H9 (cell line): ENCODE data around the gene RNLS. TPM values are rescaled to one million over a fixed set of nuclear protein-coding genes. Genes with fewer than 3 reads are reported as not detected.

Experiments used
- DNase-seq: peaks from one replicate; pipeline ENCODE4 v3.0.0-alpha.2; 2017
- H2AFZ ChIP-seq: one replicate; pipeline ENCODE4 v1.6.1; 2013; ENCODE audit warnings: mild to moderate bottlenecking, low read length, control low read depth, moderate library complexity
- H2AK5ac ChIP-seq: 2 replicates; pipeline ENCODE4 v1.6.1; 2013; ENCODE audit warnings: low read length, control low read depth, mixed read lengths; ENCODE audit not compliant: insufficient read length
- H2BK120ac ChIP-seq: one replicate; pipeline ENCODE4 v1.6.1; 2013; ENCODE audit warnings: low read depth, mild to moderate bottlenecking, low read length, control low read depth, inconsistent platforms; ENCODE audit not compliant: poor library complexity, severe bottlenecking
- H2BK12ac ChIP-seq: 2 replicates; pipeline ENCODE4 v1.6.1; 2013; ENCODE audit warnings: low read length, control low read depth, mixed read lengths, low read depth; ENCODE audit not compliant: insufficient read length
- H2BK15ac ChIP-seq: 2 replicates; pipeline ENCODE4 v1.6.1; 2013; ENCODE audit warnings: low read depth, low read length, control low read depth
- H2BK20ac ChIP-seq: one replicate; pipeline ENCODE4 v1.6.1; 2013; ENCODE audit warnings: low read depth, mild to moderate bottlenecking, low read length, control low read depth, inconsistent platforms; ENCODE audit not compliant: poor library complexity, severe bottlenecking
- H2BK5ac ChIP-seq: 2 replicates; pipeline ENCODE4 v1.6.1; 2013; ENCODE audit warnings: low read length, control low read depth, mixed read lengths; ENCODE audit not compliant: insufficient read length
- H3K14ac ChIP-seq: 2 replicates; pipeline ENCODE4 v1.6.1; 2013; ENCODE audit warnings: low read length, control low read depth; ENCODE audit not compliant: insufficient read depth
- H3K18ac ChIP-seq: 2 replicates; pipeline ENCODE4 v1.6.1; 2013; ENCODE audit warnings: low read depth, mild to moderate bottlenecking, mixed read lengths, low read length, control low read depth; ENCODE audit not compliant: insufficient read length
- H3K23ac ChIP-seq: 2 replicates; pipeline ENCODE4 v1.6.1; 2013; ENCODE audit warnings: low read length, control low read depth, mixed read lengths, low read depth; ENCODE audit not compliant: insufficient read length
- H3K23me2 ChIP-seq: 2 replicates; pipeline ENCODE4 v1.6.1; 2013; ENCODE audit warnings: low read depth, mild to moderate bottlenecking, mixed read lengths, low read length, control low read depth; ENCODE audit not compliant: insufficient read length, poor library complexity, severe bottlenecking
- H3K27ac ChIP-seq: 2 replicates; pipeline ENCODE4 v1.5.1; 2013; ENCODE audit warnings: low read length, control low read depth, mixed read lengths, low read depth; ENCODE audit not compliant: insufficient read length
- H3K27me3 ChIP-seq: 2 replicates; pipeline ENCODE4 v1.6.1; 2013; ENCODE audit warnings: low read length, control low read depth, inconsistent platforms; ENCODE audit not compliant: insufficient read depth
- H3K4ac ChIP-seq: 2 replicates; pipeline ENCODE4 v1.6.1; 2013; ENCODE audit warnings: low read depth, mild to moderate bottlenecking, control low read depth, inconsistent platforms, low read length, moderate library complexity
- H3K4me1 ChIP-seq: 2 replicates; pipeline ENCODE4 v1.6.1; 2013; ENCODE audit warnings: low read length, control low read depth, inconsistent platforms; ENCODE audit not compliant: insufficient read depth
- H3K4me2 ChIP-seq: 2 replicates; pipeline ENCODE4 v1.6.1; 2013; ENCODE audit warnings: low read length, control low read depth, mixed read lengths; ENCODE audit not compliant: insufficient read length, insufficient read depth
- H3K56ac ChIP-seq: 2 replicates; pipeline ENCODE4 v1.6.1; 2013; ENCODE audit warnings: low read depth, mild to moderate bottlenecking, mixed read lengths, low read length, control low read depth; ENCODE audit not compliant: insufficient read length
- H3K79me1 ChIP-seq: 2 replicates; pipeline ENCODE4 v1.6.1; 2013; ENCODE audit warnings: low read depth, mild to moderate bottlenecking, moderate library complexity, low read length, control low read depth, inconsistent platforms; ENCODE audit not compliant: insufficient read depth, poor library complexity, severe bottlenecking
- H3K79me2 ChIP-seq: 2 replicates; pipeline ENCODE4 v1.6.1; 2013; ENCODE audit warnings: low read length, control low read depth, inconsistent platforms; ENCODE audit not compliant: insufficient read depth
- H3K9ac ChIP-seq: 2 replicates; pipeline ENCODE4 v1.6.1; 2013; ENCODE audit warnings: low read length, control low read depth, mixed read lengths; ENCODE audit not compliant: insufficient read length; ENCODE audit errors: extremely low read depth
- H3K9me3 ChIP-seq: one replicate; pipeline ENCODE4 v1.6.1; 2013; ENCODE audit warnings: low read depth, low read length, inconsistent platforms; ENCODE audit not compliant: control insufficient read depth
- H3T11ph ChIP-seq: one replicate; pipeline ENCODE4 v1.6.1; 2013; ENCODE audit warnings: mild to moderate bottlenecking, low read length, control low read depth, inconsistent platforms
- H4K20me1 ChIP-seq: one replicate; pipeline ENCODE4 v1.6.1; 2013; ENCODE audit not compliant: control insufficient read depth, insufficient read length, insufficient read depth
- H4K5ac ChIP-seq: 2 replicates; pipeline ENCODE4 v1.6.1; 2013; ENCODE audit warnings: low read depth, mild to moderate bottlenecking, mixed read lengths, low read length, control low read depth; ENCODE audit not compliant: insufficient read length
- H4K8ac ChIP-seq: replicated peaks from 2 replicates; pipeline ENCODE4 v1.6.1; 2013; ENCODE audit warnings: low read length, control low read depth, mixed read lengths, low read depth; ENCODE audit not compliant: insufficient read length
- H4K91ac ChIP-seq: 2 replicates; pipeline ENCODE4 v1.6.1; 2013; ENCODE audit warnings: low read depth, mild to moderate bottlenecking, moderate library complexity, mixed read lengths, low read length, control low read depth; ENCODE audit not compliant: insufficient read length
- H3K27ac Mint-ChIP-seq, 3 experiments: 2 replicates in 2 of 3; 3 replicates in 1 of 3; pipeline ENCODE4 v1.8.0; 2020 to 2021; ENCODE audit warnings: mixed read lengths in 3 of 3, mild to moderate bottlenecking in 1 of 3, moderate library complexity in 1 of 3
- H3K27me3 Mint-ChIP-seq: 2 replicates; pipeline ENCODE4 v1.8.0; 2021; ENCODE audit warnings: low read depth, mild to moderate bottlenecking, moderate library complexity, mixed read lengths
- H3K36me3 Mint-ChIP-seq, 3 experiments: 2 replicates in 2 of 3; 3 replicates in 1 of 3; pipeline ENCODE4 v1.8.0; 2020 to 2021; ENCODE audit warnings: low read depth in 3 of 3, mixed read lengths in 3 of 3; ENCODE audit not compliant: insufficient read depth in 1 of 3
- H3K4me1 Mint-ChIP-seq, 2 experiments: 2 replicates each; pipeline ENCODE4 v1.8.0; 2020; ENCODE audit warnings: mixed read lengths in 2 of 2
- H3K4me3 Mint-ChIP-seq, 2 experiments: 2 replicates in 1 of 2; 3 replicates in 1 of 2; pipeline ENCODE4 v1.8.0; 2020 to 2021; ENCODE audit warnings: mild to moderate bottlenecking in 2 of 2, mixed read lengths in 2 of 2, moderate library complexity in 1 of 2
- H3K9me3 Mint-ChIP-seq, 2 experiments: 2 replicates in 1 of 2; 3 replicates in 1 of 2; pipeline ENCODE4 v1.8.0; 2020; ENCODE audit warnings: mild to moderate bottlenecking in 2 of 2, mixed read lengths in 2 of 2, moderate library complexity in 1 of 2
- total RNA-seq: library from RNA; stranded (reverse); gene quantifications from 2 replicates; pipeline ENCODE4 v1.2.1, GENCODE V29; 2021
- TF ChIP-seq, protein P1 (sequence below): fragments of 200-600 bp; sonication (generic); conservative IDR thresholded peaks from 3 replicates; pipeline ENCODE4 v1.8.0; 2021; ENCODE audit warnings: antibody characterized with exemption, mild to moderate bottlenecking

Gene RNLS
- total RNA-seq, 1 experiment from 2014 or later, result 7.5 TPM

DNA sequence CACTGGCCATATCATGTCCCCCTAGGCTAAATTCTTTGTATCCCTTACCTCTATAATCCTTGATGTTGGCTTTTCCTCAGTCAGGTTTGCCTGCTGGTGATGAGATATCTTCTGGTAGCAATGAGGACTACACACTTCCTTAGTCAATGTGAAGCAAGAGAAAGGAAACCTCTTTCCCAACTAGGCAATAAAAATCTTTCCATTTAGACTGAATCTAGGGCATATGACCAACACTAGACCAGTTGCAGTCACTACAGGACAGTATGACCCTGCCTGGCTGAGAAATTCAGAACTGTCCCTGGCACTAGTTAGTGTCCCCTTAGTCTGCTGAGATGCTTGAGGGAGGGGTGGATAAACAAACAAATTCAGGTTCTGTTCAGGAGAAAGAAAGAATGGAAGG, 142.6 kb downstream of the RNLS start:
- no peak overlapping the region for H2AFZ ChIP-seq
- TF ChIP-seq, protein P1, sequence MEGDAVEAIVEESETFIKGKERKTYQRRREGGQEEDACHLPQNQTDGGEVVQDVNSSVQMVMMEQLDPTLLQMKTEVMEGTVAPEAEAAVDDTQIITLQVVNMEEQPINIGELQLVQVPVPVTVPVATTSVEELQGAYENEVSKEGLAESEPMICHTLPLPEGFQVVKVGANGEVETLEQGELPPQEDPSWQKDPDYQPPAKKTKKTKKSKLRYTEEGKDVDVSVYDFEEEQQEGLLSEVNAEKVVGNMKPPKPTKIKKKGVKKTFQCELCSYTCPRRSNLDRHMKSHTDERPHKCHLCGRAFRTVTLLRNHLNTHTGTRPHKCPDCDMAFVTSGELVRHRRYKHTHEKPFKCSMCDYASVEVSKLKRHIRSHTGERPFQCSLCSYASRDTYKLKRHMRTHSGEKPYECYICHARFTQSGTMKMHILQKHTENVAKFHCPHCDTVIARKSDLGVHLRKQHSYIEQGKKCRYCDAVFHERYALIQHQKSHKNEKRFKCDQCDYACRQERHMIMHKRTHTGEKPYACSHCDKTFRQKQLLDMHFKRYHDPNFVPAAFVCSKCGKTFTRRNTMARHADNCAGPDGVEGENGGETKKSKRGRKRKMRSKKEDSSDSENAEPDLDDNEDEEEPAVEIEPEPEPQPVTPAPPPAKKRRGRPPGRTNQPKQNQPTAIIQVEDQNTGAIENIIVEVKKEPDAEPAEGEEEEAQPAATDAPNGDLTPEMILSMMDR, result no peak
- no peak overlapping the region for H3K56ac ChIP-seq
- H2BK12ac ChIP-seq, result no peak overlapping the region
- H3K18ac ChIP-seq, result no peak overlapping the region
- Mint-ChIP-seq H3K27me3 (no peaks in the 10 kb centered on the region; the same call in 1 of the 2 replicates), H3K4me3 (no peak overlapping the region), H3K9me3 (peaks cover 14 to 22% of the 10 kb centered on the region in 2 experiments), H3K4me1 (no peaks in the 10 kb centered on the region), H3K27ac (no peak overlapping the region), H3K36me3 (peaks cover 6 to 25% (median 13%) of the 10 kb centered on the region in 3 experiments; a peak in 4 of 7 replicates)
- H2BK120ac ChIP-seq, result no peak overlapping the region
- no peak overlapping the region for H4K8ac ChIP-seq
- no peak for DNase-seq
- H3K27me3 ChIP-seq, result no peaks in the 10 kb centered on the region
- no peak overlapping the region for H2BK5ac ChIP-seq
- no peak overlapping the region for H3K9ac ChIP-seq
- no peak overlapping the region for H3K14ac ChIP-seq
- no peak overlapping the region for H2BK15ac ChIP-seq
- no peak overlapping the region for H3K23ac ChIP-seq
- H4K91ac ChIP-seq, result no peak overlapping the region
- no peaks in the 10 kb centered on the region for H3K79me1 ChIP-seq
- H2AK5ac ChIP-seq, result no peak overlapping the region
- H3K4ac ChIP-seq, result no peak overlapping the region
- no peaks in the 10 kb centered on the region for H3K9me3 ChIP-seq
- no peaks in the 10 kb centered on the region for H3K79me2 ChIP-seq
- no peak overlapping the region for H3K4me2 ChIP-seq
- H3T11ph ChIP-seq, result no peak overlapping the region
- no peaks in the 10 kb centered on the region for H4K20me1 ChIP-seq
- no peaks in the 10 kb centered on the region for H3K23me2 ChIP-seq
- H2BK20ac ChIP-seq, result no peak overlapping the region
- H3K4me1 ChIP-seq, result no peaks in the 10 kb centered on the region
- no peak overlapping the region for H3K27ac ChIP-seq
- no peak overlapping the region for H4K5ac ChIP-seq
